ENCODE results near the gene CAPN2.

Gene CAPN2

GRCh38 chr1:223708001-223708359 lies 4.4 kb upstream of the CAPN2 start:
- ChIA-PET POLR2A (interaction anchor here (1.0 to 2.6 kb wide), 4 partner anchors 10 to 649 kb away, joined by 3 to 15 read pairs (median 3); partner anchors contain the start of gene CNIH4), CTCF (interaction anchor here (0.5 to 4.9 kb wide), 16 partner anchors 9 to 622 kb away, joined by 3 to 31 read pairs (median 4); partner anchors contain the start of gene NVL)
- Histone ChIP-seq H3K27ac (ENCODE audit: extremely low read depth, low read depth, low read length) (peak overlapping the region; percentile 53; the same call in 1 of the 2 replicates), H3K4me3 (ENCODE audit: low read depth, low read length) (no peak overlapping the region), H3K36me3 (ENCODE audit: control insufficient read depth in 2 of 2, insufficient read depth in 1 of 2, low read length in 2 of 2) (no peaks in the 10 kb centered on the region), H3K9me3 (ENCODE audit: control insufficient read depth, insufficient read depth, low read depth, low read length) (no peaks in the 10 kb centered on the region), H3K4me1 (ENCODE audit: control insufficient read depth, insufficient read depth, low read length) (peaks cover 48% of the 10 kb centered on the region)
- TF ChIP-seq ZNF302 (tag by site-specific recombination; IDR thresholded peaks at IDR 0.05; ENCODE audit: low read depth), result no peak
- TF ChIP-seq, protein P1, sequence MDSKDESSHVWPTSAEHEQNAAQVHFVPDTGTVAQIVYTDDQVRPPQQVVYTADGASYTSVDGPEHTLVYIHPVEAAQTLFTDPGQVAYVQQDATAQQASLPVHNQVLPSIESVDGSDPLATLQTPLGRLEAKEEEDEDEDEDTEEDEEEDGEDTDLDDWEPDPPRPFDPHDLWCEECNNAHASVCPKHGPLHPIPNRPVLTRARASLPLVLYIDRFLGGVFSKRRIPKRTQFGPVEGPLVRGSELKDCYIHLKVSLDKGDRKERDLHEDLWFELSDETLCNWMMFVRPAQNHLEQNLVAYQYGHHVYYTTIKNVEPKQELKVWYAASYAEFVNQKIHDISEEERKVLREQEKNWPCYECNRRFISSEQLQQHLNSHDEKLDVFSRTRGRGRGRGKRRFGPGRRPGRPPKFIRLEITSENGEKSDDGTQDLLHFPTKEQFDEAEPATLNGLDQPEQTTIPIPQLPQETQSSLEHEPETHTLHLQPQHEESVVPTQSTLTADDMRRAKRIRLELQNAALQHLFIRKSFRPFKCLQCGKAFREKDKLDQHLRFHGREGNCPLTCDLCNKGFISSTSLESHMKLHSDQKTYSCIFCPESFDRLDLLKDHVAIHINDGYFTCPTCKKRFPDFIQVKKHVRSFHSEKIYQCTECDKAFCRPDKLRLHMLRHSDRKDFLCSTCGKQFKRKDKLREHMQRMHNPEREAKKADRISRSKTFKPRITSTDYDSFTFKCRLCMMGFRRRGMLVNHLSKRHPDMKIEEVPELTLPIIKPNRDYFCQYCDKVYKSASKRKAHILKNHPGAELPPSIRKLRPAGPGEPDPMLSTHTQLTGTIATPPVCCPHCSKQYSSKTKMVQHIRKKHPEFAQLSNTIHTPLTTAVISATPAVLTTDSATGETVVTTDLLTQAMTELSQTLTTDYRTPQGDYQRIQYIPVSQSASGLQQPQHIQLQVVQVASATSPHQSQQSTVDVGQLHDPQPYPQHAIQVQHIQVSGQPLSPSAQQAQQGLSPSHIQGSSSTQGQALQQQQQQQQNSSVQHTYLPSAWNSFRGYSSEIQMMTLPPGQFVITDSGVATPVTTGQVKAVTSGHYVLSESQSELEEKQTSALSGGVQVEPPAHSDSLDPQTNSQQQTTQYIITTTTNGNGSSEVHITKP (tag by site-specific recombination; IDR thresholded peaks at IDR 0.05), result peak; percentile 80

DNA sequence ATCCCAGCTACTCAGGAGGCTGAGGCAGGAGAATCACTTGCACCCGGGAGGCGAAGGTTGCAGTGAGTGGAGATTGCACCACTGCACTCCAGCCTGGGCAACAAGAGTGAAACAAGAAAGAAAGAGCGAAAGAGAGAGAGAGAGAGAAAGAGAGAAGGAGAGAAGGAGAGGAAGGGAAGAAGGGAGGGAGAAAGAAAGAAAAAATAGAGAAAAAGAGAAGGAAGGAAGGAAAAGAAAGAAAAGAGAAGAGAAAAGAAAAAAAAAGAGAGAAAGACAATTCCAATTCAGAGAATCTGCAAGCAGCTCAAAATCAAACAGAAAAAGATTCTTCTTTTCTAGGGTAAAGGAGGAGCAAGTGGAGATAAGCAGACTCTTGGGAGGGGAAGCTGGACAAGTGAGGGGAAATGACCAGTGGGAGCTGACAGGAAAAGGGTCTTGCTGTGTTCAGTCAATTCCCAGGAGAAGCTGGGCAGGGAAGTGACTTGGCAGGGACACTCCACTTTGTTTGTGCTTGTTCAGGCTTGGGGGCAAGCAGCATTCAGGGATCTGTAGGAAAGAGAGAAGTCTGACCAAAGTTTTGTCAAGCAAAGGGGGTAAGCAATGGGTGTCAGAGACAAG lies 3.6 kb upstream of the CAPN2 start:
- no peaks in the 10 kb centered on the region for H3K9me3 ChIP-seq (ENCODE audit: control insufficient read depth, insufficient read depth, low read depth, low read length)
- H3K4me3 ChIP-seq (ENCODE audit: low read depth, low read length), result no peak overlapping the region
- H3K4me1 ChIP-seq (ENCODE audit: control insufficient read depth, insufficient read depth, low read length), result peaks cover 53% of the 10 kb centered on the region
- no peaks in the 10 kb centered on the region for H3K36me3 ChIP-seq (ENCODE audit: control insufficient read depth in 2 of 2, insufficient read depth in 1 of 2, low read length in 2 of 2)
- ChIA-PET POLR2A (interaction anchor here (0.8 to 1.7 kb wide), 2 partner anchors 22 to 648 kb away, joined by 3 read pairs; partner anchors contain the start of gene CNIH4), CTCF (interaction anchor here (0.6 to 4.9 kb wide), 7 partner anchors 9 to 1750 kb away, joined by 3 to 31 read pairs (median 7); no protein-coding TSS in a partner anchor)
- no peak overlapping the region for H3K27ac ChIP-seq (ENCODE audit: extremely low read depth, low read depth, low read length)
- TF ChIP-seq, protein P2, sequence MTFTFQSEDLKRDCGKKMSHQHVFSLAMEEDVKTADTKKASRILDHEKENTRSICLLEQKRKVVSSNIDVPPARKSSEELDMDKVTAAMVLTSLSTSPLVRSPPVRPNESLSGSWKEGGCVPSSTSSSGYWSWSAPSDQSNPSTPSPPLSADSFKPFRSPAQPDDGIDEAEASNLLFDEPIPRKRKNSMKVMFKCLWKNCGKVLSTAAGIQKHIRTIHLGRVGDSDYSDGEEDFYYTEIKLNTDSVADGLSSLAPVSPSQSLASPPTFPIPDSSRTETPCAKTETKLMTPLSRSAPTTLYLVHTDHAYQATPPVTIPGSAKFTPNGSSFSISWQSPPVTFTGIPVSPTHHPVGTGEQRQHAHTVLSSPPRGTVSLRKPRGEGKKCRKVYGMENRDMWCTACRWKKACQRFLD (tag by site-specific recombination; IDR thresholded peaks at IDR 0.05), result no peak
- TF ChIP-seq ZNF624 (tag by site-specific recombination; IDR thresholded peaks at IDR 0.05) (no peak), KLF17 (tag by site-specific recombination; IDR thresholded peaks at IDR 0.05) (no peak), HIC1 (tag by site-specific recombination; IDR thresholded peaks at IDR 0.05) (no peak), HOXC10 (CRISPR knock-in tag; IDR thresholded peaks at IDR 0.05) (no peak), ZNF221 (tag by site-specific recombination; IDR thresholded peaks at IDR 0.05; ENCODE audit: borderline replicate concordance) (no peak), ZBTB11 (tag by site-specific recombination; conservative IDR thresholded peaks at IDR 0.05; ENCODE audit: low read depth) (0 out of 2 replicates have a peak, but pooled peaks have one; percentile 13), ZNF2 (tag by site-specific recombination; IDR thresholded peaks at IDR 0.05) (0 out of 2 replicates have a peak, but pooled peaks have one; percentile 34), ZIC2 (tag by site-specific recombination; IDR thresholded peaks at IDR 0.05) (0 out of 2 replicates have a peak, but pooled peaks have one; percentile 12), ZNF600 (tag by site-specific recombination; IDR thresholded peaks at IDR 0.05) (0 out of 2 replicates have a peak, but pooled peaks have one; percentile 8), SP3 (tag by site-specific recombination; IDR thresholded peaks at IDR 0.05) (no peak), ZNF37A (tag by site-specific recombination; IDR thresholded peaks at IDR 0.05) (no peak)
- TF ChIP-seq, protein P3, sequence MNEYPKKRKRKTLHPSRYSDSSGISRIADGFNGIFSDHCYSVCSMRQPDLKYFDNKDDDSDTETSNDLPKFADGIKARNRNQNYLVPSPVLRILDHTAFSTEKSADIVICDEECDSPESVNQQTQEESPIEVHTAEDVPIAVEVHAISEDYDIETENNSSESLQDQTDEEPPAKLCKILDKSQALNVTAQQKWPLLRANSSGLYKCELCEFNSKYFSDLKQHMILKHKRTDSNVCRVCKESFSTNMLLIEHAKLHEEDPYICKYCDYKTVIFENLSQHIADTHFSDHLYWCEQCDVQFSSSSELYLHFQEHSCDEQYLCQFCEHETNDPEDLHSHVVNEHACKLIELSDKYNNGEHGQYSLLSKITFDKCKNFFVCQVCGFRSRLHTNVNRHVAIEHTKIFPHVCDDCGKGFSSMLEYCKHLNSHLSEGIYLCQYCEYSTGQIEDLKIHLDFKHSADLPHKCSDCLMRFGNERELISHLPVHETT (tag by site-specific recombination; IDR thresholded peaks at IDR 0.05), result no peak
- TF ChIP-seq, protein P4, sequence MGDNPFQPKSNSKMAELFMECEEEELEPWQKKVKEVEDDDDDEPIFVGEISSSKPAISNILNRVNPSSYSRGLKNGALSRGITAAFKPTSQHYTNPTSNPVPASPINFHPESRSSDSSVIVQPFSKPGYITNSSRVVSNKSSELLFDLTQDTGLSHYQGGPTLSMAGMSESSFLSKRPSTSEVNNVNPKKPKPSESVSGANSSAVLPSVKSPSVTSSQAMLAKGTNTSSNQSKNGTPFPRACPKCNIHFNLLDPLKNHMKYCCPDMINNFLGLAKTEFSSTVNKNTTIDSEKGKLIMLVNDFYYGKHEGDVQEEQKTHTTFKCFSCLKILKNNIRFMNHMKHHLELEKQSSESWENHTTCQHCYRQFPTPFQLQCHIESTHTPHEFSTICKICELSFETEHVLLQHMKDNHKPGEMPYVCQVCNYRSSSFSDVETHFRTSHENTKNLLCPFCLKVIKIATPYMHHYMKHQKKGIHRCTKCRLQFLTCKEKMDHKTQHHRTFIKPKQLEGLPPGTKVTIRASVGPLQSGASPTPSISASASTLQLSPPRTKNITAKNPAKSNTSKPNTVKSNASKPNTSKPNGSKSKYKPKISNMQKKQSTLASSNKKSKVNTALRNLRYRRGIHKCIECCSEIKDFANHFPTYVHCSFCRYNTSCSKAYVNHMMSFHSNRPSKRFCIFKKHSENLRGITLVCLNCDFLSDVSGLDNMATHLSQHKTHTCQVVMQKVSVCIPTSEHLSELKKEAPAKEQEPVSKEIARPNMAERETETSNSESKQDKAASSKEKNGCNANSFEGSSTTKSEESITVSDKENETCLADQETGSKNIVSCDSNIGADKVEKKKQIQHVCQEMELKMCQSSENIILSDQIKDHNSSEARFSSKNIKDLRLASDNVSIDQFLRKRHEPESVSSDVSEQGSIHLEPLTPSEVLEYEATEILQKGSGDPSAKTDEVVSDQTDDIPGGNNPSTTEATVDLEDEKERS (tag by site-specific recombination; IDR thresholded peaks at IDR 0.05), result no peak

Measured in HEK293 (cell line).